NCI-H2196 (cell line): ENCODE measurements around the gene RGS9.
"Not testable (repeated sequence)": the region's sequence is repeated elsewhere in the genome, so short reads cannot be mapped to it uniquely, and the experiment has no call there.

Experiments used
- DNase-seq: peaks from one replicate; lab custom pipeline; 2025; ENCODE audit not compliant: unreplicated experiment; lab: John Stamatoyannopoulos, UW

RGS9 gene

DNA sequence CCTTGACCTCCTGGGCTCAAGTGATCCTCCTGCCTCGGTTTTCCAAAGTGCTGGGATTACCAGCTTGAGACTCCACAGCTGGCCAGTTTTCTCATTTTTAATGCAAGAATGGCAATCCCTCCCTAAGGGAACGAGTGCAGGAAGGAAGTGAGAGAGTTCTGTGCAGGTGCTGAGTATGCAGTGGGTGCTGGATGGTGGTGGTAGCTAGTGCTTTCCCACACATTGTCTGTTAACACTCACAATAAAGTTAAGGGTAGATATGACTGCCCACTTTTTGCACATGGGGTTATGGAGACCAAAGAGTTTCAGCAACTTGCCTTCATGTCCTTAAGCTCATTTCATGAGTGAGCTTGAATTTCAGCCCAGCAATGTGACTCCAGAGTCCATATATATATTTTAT, 18.5 kb downstream of the RGS9 start:
- no peak for DNase-seq

DNA sequence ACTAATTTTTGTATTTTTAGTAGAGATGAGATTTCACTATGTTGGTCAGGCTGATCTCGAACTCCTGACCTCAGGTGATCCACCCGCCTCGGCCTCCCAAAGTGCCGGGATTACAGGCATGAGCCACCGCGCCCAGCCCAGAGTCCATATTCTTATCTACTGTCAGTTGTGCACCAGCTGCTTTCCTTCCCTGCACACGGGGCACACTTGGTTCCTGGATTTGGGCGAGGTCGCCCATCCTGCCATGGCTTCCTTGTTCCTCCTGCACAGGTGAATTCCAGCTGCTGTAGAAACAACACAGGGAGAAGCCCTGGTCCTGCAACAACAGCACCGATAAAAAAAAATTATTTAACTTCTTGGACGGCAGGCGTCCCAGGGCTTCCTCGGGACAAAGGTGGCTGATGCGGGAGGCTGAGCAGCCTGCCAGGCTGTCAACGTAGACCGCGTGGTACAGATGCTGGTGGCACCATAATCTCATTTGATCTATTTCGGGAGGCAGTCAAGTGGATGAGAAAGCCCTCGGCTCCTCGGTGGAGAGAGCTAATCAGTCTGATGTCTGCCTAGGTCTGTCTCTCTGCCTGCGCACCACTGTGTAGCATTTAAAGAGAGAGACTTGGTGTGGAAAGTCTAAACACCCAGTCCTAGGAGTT, 19.1 kb downstream of the RGS9 start:
- no peak for DNase-seq

DNA sequence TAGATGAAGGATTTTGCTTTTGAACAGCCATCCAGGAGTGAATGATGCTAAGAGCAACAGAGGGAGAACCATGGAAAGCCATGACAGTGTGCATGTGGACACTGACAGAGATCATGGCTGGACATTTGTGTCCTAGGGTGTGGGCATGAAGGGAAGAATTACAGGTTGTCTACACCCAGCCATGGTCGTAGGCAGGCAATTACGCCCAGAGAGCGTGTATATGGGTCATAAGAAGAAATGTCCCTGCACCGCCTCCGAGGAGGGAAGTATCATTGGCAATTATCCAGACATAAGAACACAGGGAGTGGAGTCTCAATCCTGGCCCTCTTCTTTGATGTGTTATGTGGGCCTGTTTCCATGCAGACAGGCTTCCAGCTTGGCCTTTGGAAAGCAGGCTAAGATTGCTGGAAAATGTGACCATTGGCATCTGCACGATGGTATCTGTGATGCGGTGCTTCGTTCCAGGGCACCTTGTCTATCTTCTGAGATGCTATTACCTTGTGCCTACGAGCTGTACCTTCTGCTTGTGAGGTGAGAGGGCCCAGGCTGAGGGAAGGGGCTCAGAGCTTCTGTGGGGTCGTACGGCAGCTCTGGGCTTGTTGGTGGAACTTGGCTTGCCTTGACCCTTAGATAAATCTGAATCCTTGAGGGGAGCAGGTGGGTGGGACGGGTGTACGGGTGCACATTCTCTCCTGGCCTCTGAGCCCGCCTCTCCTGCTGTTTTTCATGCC, 19.8 kb downstream of the RGS9 start:
- DNase-seq, result no peak

DNA sequence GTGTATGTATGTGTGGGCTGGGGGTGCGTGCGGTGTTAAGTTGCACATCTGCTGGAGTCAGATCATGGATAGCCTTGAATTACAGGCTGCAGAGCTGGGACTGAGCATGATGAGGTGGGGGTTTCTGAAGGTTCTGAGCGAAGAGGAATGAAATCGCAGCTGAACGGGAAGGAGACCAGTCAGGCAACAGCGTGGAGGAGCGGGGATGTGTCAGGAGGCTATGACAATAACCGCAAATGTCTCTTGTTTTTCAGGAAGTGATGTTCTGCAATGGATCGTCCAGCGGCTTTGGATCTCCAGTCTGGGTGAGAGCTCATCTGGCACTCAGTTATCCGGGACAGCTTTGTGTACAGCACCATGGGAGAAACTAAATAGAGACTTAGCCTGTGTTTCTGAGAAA, 20.9 kb downstream of the RGS9 start:
- no peak for DNase-seq

DNA sequence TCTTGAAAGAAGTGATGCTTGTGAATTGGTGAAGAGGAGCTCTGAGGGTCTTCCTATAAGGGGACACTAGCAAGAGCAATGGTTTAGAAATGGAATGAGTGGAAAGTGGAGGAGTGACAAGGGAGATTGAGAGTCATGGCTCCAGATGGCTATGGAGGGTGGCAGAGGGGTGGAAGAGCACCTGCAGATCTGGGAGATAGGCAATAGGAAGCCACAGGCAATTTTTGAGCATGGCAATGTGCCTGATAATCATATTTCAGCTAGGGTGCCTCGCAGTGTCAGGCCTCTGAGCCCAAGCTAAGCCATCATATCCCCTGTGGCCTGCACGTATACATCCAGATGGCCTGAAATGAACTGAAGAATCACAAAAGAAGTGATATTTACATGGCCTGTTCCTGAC, 21.5 kb downstream of the RGS9 start:
- no peak for DNase-seq

DNA sequence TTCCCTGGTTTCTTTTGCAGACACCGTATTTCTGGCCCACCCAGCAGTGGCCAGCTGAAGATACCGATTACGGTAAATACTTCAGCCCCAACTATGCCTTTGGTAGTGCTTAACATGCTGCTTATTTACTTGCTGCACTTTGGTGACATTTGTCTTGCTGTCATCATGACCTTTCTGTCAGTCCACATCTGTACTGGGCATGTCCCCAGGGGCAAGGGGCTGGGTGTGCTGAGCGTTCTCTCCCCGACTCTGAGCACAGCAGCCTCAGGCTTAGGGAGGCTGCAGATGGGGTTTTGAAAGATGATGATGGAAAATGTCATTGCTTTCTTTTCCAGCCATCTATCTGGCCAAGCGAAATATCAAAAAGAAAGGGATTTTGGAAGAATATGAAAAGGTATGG, 23.3 kb downstream of the RGS9 start:
- no peak for DNase-seq

DNA sequence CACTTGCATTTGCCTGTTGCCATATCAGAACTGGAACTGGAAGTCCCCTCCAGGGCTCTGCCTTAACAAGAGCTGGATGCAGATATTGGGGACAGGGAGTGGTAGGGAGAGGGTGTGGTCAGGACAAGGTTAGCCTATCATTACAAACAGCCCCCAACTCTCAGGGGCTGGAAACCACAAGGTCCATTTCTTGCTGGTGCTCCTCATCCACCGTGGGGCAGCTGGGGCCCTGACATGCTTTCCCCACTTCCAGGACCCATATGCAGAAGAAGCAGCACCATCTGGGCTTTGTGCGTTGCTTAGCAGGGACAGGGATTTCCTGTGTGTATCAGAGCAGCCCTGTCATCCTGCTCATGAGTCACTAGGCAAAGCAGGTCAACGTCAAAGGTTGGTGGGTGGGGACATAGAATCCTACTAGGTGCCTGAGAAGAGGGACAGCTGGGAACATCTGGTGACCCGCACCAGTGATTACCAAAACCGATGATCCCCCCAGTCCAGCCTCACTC, 26.9 kb downstream of the RGS9 start:
- DNase-seq, result no peak

DNA sequence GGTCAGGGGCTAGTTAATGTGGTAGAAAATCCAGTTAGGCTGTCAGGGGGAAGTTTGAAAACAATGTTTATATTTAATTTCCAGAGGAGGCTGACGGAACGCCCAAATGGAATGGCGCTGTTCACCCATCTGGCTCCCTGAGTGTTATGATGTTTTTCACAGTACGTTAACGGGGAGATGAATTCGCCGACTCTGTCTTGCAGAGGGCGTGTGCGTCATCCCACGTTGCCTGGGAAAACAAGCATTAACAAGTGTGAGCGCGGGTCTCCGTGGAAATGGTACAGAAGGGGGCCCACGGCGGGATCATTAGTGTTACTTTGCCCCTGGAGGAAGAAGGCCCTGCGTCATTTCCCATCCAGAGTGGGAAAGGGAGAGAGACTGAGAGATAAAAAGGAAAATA, 29.6 kb downstream of the RGS9 start:
- no peak for DNase-seq

DNA sequence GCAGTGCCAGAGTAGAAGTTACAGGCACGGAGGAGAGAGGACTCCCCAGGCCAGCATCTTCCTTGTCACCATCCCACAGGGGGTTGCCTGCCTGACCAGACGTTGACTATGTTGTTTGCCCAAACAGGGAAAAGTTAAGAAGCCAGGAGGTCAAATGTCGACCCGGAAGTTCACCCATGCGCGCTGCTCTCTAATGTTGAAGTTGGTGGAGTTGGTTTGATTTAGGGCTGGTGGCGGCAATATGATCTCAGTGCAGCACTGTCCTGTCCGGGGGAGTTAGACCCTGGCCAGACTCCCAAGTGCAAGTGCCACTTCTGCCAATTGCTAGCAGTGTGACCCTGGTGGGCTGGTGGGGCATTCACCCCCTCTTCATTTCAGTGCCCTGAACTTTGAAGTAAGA, 30.4 kb downstream of the RGS9 start:
- DNase-seq, result no peak

DNA sequence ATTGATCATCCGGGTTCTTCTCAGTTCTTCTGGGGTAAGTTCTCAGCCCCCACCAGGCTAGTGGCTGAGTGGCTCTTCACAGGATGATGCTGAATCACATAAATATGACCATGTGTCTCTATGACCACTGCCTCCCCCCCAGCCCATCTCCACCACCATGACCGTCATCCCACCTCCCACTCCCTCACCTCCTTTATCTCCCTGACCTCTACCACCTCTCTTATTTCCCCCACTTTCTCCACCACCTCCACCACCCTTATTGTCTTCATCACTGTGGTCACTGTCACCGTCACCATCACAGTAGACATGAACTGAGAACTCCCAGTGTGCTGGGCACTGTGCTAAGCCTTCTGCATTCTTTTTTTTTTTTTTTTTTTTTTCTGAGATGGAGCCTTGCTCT, 32.5 kb downstream of the RGS9 start:
- DNase-seq, result no peak

DNA sequence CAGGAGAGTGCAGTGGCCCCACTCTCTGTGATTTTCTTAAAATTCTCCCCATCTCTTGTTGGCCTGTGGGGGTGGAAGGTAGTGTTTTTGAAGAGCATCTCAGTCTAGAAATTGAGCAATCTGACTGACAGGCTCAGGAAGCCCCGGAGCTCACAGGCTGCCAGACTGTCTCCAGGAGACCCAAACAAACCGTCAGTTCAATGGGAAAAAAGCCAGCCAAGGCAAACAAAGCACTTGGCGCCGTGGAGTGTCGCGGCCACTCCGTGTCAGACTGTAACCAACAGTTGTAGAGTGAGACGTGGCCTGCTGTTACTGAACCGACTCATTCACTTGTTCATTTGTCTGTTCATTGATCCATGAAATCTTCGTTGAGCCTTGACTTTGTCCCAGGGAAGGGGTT, 33.7 kb downstream of the RGS9 start:
- DNase-seq, result peak; percentile 80

DNA sequence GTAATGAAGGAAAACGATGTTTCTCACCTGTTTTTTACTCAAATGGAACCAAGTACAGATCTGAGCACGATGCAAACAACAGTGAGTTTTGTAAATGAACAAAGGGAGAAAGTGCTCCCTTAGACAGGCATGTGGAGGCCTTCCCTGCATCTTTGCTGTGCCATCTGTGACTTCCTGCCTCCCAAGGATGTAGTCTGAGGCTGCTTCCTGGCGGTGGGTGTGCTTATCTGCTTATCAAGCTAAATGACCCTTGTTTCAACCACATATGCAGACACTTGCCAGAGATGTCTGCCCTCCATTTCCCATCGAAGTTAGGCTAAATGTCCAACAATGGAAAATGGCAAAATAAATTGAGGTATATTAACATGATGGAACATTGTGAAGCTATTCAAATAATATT, 34.6 kb downstream of the RGS9 start:
- DNase-seq, result no peak

DNA sequence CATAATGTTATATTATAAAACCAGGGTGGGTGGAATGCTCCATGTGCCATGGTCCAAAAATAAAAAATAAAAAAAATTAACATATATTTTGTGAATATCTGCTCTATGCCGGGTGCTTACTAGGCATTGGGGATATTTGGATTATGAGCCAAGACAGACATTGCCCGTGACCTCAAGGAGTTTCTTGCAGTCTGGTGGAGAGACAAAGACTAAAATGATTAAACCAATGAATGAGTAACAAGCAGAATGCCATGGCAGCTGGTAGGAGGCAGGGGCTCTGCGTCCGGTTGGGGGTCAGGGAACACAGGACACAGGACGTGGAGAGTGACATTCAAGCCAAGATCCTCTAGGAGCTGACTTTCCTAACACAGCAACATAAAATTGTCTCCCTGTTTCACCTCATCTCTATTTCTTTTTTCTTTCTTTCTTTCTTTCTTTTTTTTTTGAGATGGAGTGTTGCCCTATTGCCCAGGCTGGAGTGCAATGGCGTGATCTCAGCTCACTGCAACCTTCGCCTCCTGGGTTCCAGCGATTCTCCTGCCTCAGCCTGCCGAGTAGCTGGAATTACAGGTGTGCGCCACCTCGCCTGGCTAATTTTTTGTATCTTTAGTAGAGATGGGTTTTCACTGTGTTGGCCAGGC, 35.4 kb downstream of the RGS9 start:
- no peak for DNase-seq

DNA sequence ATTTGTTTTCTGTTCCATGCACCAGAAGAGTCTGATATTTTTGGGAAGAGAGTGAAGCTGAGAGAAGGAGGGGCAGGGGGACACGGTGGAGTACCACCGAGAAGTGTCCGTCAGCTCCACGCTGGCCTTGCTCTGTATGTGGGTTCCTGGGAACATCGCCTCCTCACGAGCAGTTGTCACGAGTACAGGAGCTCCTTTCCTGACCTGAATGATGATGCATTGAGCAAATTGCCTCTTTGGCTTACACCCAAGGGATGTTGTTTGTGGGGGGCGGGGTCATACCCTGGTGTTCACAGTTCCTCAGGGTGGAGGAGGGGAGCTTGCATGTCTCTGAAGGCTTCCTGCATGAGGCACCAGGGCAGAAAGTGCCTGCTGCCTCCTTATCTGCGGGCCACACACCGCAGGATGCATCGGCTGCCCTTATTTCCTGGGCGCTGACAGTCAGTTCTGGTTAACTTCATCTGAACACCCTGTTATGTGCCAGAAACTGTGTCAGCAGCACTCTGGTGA, 36.2 kb downstream of the RGS9 start:
- peak; percentile 39 for DNase-seq

DNA sequence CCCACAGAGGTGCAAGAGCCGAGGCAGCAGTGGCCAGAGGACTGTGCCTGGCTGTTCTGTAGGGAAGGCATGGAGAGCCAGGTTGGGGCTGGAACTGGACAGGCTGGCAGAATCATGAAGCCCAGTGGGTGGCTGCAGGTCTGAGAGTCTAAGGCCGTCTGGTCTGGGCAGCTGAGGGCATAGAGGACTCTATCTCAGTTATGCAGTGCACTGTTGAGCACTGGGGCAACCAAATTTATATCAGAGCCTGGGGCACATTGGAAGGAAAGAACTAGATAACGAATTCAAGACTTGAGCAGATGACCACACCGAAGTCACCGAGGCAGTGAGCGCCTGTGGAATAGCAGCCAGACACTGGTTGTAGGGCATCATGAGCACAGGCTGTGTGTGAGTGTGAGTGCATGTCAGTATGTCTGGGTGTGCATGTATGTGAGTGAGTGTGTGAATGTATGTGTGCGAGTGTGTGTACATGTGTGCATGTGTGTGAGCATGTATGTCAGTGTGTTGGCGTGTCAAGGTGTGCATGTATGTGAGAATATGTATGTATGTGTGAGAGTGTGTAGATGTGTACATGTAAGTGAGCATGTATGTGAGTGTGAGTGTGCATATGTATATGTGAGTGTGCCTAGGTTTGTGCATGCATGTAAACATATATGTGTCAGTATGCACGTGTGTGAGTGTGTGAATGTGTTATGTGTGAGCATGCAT, 37.0 kb downstream of the RGS9 start:
- DNase-seq, result no peak

DNA sequence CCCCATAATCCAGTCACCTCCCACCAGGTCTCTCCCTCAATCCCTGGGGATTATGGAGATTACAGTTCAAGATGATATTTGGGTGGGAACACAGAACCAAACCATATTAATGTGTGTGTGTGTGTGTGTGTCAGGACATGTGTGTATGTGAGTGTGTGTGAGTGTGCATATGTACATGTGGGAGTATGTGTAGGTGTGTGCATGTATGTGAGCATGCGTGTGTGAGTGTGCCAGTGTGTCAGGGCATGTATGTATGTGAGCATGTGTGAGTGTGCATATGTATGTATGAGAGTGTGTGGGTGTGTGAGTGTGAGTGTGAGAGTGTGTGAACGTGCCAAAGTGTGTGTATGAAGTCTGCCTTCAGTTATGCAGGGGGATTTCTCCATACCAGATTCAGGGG, 37.8 kb downstream of the RGS9 start:
- no peak for DNase-seq

DNA sequence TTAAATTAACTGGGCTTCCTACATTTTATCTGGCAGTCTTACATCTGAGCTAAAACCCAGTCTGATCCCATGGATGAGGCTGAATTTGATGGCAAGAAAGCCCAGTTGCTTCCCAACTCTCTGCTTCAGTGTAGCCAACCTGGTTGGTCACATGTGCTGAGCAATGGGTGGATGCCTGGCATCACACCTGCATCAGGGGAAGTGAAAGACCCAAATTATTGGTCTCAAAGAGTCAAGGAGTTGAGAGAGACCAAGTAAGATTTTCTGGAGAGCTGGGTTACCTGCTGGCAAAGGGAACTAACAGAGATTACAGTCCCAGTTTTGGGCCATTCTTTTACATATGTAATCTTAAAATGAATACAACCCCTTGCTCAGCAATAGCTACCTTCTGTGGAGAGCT, 38.8 kb downstream of the RGS9 start:
- DNase-seq, result no peak

DNA sequence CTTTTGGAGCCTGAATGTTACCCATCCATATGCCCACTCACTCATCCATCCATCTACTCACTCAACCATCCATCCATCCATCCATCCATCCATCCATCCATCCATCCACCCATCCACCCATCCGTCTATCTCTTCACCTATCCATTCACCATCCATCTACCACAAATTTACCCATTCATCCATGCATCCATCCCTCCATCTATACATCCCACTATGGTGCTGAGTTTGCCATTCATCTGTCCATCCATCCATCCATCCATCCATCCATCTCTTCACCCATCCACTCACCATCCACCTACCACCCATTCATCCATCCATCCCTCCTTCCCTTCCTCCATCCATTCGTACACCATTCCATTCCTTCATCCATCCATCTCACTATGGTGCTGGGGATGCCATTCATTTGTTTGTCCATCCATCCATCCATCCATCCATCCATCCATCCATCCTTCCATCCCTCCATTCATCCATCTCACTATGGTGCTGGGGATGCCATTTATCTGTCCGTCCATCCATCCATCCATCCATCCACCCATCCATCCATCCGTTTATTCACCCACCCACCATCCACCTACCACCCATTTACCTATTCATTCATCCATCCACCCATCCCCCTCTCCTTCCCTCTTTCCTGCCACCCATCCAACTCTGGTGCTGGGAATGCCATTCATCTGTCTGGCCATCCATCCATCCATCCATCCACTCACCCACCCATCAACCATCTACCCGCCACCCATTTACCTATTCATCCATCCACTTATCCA, 39.7 kb downstream of the RGS9 start:
- no peak for DNase-seq

DNA sequence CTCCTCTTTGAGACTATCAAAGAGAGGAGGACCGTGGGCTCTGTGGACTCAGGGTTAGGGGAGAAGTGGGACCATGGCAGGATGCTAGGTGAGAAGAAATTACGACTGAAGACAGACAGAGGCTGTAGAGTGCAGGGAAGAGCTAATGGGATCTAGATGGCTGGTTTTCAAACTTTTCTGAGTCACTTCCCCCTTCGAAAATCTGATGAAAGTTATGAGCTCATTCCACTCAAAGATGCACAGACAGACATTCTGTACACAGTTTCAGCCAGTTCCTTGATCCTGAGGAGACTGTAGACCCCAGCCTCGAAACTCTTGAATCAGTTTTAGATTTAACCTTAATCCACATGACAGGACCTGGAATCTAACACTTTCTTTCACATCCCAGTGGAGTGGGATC, 40.7 kb downstream of the RGS9 start:
- no peak for DNase-seq

DNA sequence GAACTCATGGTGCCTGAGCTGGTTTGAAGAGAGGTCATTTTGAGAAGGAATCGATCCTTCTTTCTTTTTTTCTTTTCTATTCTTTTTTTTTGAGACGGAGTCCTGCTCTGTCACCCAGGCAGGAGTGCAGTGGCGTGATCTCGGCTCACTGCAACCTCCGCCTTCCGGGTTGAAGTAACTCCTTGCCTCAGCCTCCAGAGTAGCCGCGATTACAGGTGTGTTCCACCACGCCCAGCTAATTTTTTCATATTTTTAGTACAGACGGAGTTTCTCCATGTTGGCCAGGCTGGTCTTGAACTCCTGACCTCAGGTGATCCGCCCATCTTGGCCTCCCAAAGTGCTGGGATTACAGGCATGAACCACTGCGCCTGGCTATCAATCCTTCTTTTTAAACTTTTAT, 43.1 kb downstream of the RGS9 start:
- not testable (repeated sequence) for DNase-seq

DNA sequence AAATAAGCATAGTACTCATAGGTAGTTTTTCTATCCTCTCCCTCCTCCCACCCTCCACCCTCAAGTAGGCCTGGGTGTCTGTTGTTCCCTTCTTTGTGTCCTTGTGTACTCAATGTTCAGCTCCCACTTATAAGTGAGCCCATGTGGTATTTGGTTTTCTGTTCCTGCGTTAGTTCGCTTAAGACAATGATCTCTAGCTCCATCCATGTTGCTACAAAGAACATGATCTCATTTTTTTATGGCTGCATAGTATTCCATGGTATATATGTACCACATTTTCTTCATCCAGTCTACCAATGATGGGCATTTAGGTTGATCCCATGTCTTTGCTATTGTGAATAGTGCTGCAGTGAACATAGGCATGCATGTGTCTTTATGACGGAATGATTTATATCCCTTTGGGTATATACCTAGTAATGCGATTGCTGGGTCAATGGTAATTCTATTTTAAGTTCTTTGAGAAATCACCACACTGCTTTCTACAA, 43.6 kb downstream of the RGS9 start:
- DNase-seq, result not testable (repeated sequence)
